Measurements from ENCODE around the gene PDCD4. TPM values are rescaled to one million over a fixed set of nuclear protein-coding genes. Genes with fewer than 3 reads are reported as not detected.

Gene PDCD4
- total and polyA plus RNA-seq, 2 of the 13 experiments (the other 11 are each of a cell fraction or from before 2014, with no cell fraction given) = 22.8 to 56.2 TPM

- TF ChIP-seq GATA4 (IDR thresholded peaks at IDR 0.05; ENCODE audit: borderline replicate concordance, low read depth) = peak; percentile 96
- TF ChIP-seq ZNF460 (CRISPR knock-in tag; IDR thresholded peaks at IDR 0.05; ENCODE audit: borderline replicate concordance) = no peak
- TF ChIP-seq SOX6 (IDR thresholded peaks at IDR 0.05) = no peak
- TF ChIP-seq SOX6 (CRISPR knock-in tag; IDR thresholded peaks at IDR 0.05) = peak; percentile 94
- TF ChIP-seq TGIF2 (CRISPR knock-in tag; IDR thresholded peaks at IDR 0.05) = no peak
- no peak for TF ChIP-seq POLR2AphosphoS5 (IDR thresholded peaks at IDR 0.05; ENCODE audit: low read depth, low read length)
- no peak for TF ChIP-seq ASH2L (IDR thresholded peaks at IDR 0.05; ENCODE audit: insufficient read length, low read depth, low read length)
- TF ChIP-seq FOXO4 (CRISPR knock-in tag; conservative IDR thresholded peaks at IDR 0.05) = no peak
- no peak for TF ChIP-seq MED8 (CRISPR knock-in tag; IDR thresholded peaks at IDR 0.05; ENCODE audit: insufficient replicate concordance)
- TF ChIP-seq ZNF598 (CRISPR knock-in tag; IDR thresholded peaks at IDR 0.05; ENCODE audit: borderline replicate concordance) = no peak; the same call in 1 of the 2 replicates
- TF ChIP-seq IRX3 (CRISPR knock-in tag; IDR thresholded peaks at IDR 0.05; ENCODE audit: borderline replicate concordance, low read depth) = peak; percentile 44; the same call in 1 of the 2 replicates
- no peak for TF ChIP-seq ZKSCAN8 (CRISPR knock-in tag; IDR thresholded peaks at IDR 0.05; ENCODE audit: borderline replicate concordance)
- no peak for TF ChIP-seq AKAP8 (CRISPR knock-in tag; IDR thresholded peaks at IDR 0.05)
- no peak for TF ChIP-seq ZFYVE20 (CRISPR knock-in tag; IDR thresholded peaks at IDR 0.05; ENCODE audit: borderline replicate concordance, low read depth)
- no peak for TF ChIP-seq KLF11 (CRISPR knock-in tag; IDR thresholded peaks at IDR 0.05)
- TF ChIP-seq CERS6 (CRISPR knock-in tag; IDR thresholded peaks at IDR 0.05) = no peak
- no peak for TF ChIP-seq NFE2 (CRISPR knock-in tag; IDR thresholded peaks at IDR 0.05)
- TF ChIP-seq CBX2 (IDR thresholded peaks at IDR 0.05; ENCODE audit: low read depth, low read length) = no peak
- TF ChIP-seq CBX2 (CRISPR knock-in tag; IDR thresholded peaks at IDR 0.05; ENCODE audit: low read depth) = no peak
- TF ChIP-seq GMEB2 (CRISPR knock-in tag; IDR thresholded peaks at IDR 0.05; ENCODE audit: low read depth) = no peak
- TF ChIP-seq, protein P1, sequence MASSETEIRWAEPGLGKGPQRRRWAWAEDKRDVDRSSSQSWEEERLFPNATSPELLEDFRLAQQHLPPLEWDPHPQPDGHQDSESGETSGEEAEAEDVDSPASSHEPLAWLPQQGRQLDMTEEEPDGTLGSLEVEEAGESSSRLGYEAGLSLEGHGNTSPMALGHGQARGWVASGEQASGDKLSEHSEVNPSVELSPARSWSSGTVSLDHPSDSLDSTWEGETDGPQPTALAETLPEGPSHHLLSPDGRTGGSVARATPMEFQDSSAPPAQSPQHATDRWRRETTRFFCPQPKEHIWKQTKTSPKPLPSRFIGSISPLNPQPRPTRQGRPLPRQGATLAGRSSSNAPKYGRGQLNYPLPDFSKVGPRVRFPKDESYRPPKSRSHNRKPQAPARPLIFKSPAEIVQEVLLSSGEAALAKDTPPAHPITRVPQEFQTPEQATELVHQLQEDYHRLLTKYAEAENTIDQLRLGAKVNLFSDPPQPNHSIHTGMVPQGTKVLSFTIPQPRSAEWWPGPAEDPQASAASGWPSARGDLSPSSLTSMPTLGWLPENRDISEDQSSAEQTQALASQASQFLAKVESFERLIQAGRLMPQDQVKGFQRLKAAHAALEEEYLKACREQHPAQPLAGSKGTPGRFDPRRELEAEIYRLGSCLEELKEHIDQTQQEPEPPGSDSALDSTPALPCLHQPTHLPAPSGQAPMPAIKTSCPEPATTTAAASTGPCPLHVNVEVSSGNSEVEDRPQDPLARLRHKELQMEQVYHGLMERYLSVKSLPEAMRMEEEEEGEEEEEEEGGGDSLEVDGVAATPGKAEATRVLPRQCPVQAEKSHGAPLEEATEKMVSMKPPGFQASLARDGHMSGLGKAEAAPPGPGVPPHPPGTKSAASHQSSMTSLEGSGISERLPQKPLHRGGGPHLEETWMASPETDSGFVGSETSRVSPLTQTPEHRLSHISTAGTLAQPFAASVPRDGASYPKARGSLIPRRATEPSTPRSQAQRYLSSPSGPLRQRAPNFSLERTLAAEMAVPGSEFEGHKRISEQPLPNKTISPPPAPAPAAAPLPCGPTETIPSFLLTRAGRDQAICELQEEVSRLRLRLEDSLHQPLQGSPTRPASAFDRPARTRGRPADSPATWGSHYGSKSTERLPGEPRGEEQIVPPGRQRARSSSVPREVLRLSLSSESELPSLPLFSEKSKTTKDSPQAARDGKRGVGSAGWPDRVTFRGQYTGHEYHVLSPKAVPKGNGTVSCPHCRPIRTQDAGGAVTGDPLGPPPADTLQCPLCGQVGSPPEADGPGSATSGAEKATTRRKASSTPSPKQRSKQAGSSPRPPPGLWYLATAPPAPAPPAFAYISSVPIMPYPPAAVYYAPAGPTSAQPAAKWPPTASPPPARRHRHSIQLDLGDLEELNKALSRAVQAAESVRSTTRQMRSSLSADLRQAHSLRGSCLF (CRISPR knock-in tag; IDR thresholded peaks at IDR 0.05; ENCODE audit: borderline replicate concordance) = no peak
Observed at GRCh38 chr10:110857265-110858171, 14.2 kb upstream of the PDCD4 start (continued).
